ENCODE results near the gene KRT37. TPM values are rescaled to one million over a fixed set of nuclear protein-coding genes. Genes with fewer than 3 reads are reported as not detected.
"Not testable (repeated sequence)": the region's sequence is repeated elsewhere in the genome, so short reads cannot be mapped to it uniquely, and the experiment has no call there.

KRT37 gene
- total RNA-seq, 1 donor from 2014 or later: not detected

DNA sequence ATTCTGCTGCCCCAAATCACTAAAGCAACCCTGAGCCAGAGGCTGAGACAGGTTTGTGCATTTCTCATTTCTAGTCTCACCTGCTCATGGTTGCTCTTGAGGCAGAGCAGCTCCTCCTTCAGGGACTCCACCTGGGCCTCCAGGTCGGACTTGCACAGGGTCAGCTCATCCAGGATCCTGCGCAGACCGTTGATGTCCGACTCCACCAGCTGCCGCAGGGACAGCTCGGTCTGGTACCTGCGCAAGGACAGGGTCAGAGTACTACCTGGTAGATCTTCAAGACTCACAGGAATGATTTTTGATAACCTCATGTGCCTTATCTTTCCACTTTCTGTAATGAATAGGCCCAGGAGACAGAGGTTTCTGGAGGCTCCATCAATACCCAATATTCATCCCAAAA lies 28.0 kb downstream of the KRT37 start:
- Mint-ChIP-seq H3K36me3 (ENCODE audit: low read depth) (peaks cover 1% of the 10 kb centered on the region), H3K27me3 (ENCODE audit: low read depth) (peaks cover 4% of the 10 kb centered on the region), H3K27ac (ENCODE audit: unreplicated experiment) (no peak overlapping the region), H3K4me3 (ENCODE audit: unreplicated experiment) (no peak overlapping the region), H3K4me1 (ENCODE audit: low read depth) (no peaks in the 10 kb centered on the region), H3K9me3 (ENCODE audit: low read depth) (no peaks in the 10 kb centered on the region)
- TF ChIP-seq, protein P1, sequence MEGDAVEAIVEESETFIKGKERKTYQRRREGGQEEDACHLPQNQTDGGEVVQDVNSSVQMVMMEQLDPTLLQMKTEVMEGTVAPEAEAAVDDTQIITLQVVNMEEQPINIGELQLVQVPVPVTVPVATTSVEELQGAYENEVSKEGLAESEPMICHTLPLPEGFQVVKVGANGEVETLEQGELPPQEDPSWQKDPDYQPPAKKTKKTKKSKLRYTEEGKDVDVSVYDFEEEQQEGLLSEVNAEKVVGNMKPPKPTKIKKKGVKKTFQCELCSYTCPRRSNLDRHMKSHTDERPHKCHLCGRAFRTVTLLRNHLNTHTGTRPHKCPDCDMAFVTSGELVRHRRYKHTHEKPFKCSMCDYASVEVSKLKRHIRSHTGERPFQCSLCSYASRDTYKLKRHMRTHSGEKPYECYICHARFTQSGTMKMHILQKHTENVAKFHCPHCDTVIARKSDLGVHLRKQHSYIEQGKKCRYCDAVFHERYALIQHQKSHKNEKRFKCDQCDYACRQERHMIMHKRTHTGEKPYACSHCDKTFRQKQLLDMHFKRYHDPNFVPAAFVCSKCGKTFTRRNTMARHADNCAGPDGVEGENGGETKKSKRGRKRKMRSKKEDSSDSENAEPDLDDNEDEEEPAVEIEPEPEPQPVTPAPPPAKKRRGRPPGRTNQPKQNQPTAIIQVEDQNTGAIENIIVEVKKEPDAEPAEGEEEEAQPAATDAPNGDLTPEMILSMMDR (IDR thresholded peaks at IDR 0.05): no peak
- DNase-seq (ENCODE audit: low spot score): no peak

DNA sequence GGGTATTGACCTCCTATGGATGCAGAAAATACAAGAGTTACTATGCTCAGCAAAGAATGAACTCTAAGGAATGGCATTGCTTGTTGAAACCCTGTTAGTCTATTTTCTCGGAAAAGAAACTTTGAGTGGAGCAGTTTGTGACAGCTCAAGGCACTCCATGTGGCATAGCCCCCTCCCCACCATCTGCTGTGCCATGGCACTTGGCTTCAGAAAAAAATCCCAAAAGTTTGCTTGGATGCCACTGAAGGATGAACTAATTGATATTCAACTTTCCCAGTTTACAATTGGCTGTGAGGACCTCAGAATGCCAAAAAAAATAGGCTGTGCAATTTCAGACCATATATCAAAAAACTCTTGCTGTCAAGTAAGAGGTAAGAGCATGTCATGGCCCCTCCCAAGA lies 28.8 kb downstream of the KRT37 start:
- peaks cover 4% of the 10 kb centered on the region for H3K27me3 Mint-ChIP-seq (ENCODE audit: low read depth)
- H3K36me3 Mint-ChIP-seq (ENCODE audit: low read depth): peaks cover 1% of the 10 kb centered on the region
- H3K4me3 Mint-ChIP-seq (ENCODE audit: unreplicated experiment): no peak overlapping the region
- no peak overlapping the region for H3K27ac Mint-ChIP-seq (ENCODE audit: unreplicated experiment)
- no peaks in the 10 kb centered on the region for H3K9me3 Mint-ChIP-seq (ENCODE audit: low read depth)
- H3K4me1 Mint-ChIP-seq (ENCODE audit: low read depth): no peaks in the 10 kb centered on the region
- TF ChIP-seq, protein P1 (IDR thresholded peaks at IDR 0.05): no peak
- no peak for DNase-seq (ENCODE audit: low spot score)

GRCh38 chr17:41395044-41395443 lies 29.3 kb downstream of the KRT37 start:
- H3K36me3 Mint-ChIP-seq (ENCODE audit: low read depth); H3K27ac Mint-ChIP-seq (ENCODE audit: unreplicated experiment); DNase-seq (ENCODE audit: low spot score); H3K4me1 Mint-ChIP-seq (ENCODE audit: low read depth); H3K27me3 Mint-ChIP-seq (ENCODE audit: low read depth); H3K9me3 Mint-ChIP-seq (ENCODE audit: low read depth); H3K4me3 Mint-ChIP-seq (ENCODE audit: unreplicated experiment): not testable (repeated sequence)

DNA sequence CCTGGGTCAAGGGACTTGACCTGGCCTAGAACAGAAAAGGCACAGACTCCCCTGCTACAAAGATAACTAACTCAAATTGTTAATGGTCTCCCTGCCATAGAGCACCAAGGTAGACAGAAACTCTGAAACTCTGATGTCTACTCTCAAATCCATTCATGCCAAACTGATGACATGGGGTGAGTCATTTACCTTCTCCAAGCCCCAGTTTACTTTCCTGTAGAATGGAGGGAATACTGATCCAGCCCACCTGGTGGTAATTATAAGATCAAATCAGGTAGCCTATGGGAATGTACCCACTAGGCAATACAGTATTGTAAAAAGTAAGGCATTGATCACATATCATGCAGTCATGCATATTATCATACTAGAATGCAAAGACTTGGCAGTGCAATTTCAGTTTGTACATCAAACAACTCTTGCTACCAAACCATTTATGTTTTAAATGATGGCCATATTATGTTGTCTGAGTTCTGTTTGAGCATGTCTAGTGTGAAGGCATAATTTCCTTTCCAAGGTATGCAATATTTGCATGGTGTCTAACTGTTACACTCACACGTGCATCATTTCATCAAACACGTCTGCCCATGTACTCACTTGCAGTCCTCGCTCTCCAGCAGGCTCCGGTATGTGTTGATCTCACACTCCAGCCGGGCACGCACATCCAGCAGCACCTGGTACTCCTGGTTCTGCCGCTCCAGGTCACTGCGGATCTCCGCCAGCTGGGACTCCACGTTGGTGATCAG lies 30.0 kb downstream of the KRT37 start:
- H3K27ac Mint-ChIP-seq (ENCODE audit: unreplicated experiment): no peak overlapping the region
- no peaks in the 10 kb centered on the region for H3K36me3 Mint-ChIP-seq (ENCODE audit: low read depth)
- H3K4me1 Mint-ChIP-seq (ENCODE audit: low read depth): no peaks in the 10 kb centered on the region
- DNase-seq (ENCODE audit: low spot score): no peak
- TF ChIP-seq, protein P1 (IDR thresholded peaks at IDR 0.05): no peak
- H3K4me3 Mint-ChIP-seq (ENCODE audit: unreplicated experiment): no peak overlapping the region
- peaks cover 2% of the 10 kb centered on the region for H3K27me3 Mint-ChIP-seq (ENCODE audit: low read depth)
- no peaks in the 10 kb centered on the region for H3K9me3 Mint-ChIP-seq (ENCODE audit: low read depth)

GRCh38 chr17:41393826-41394225 lies 30.6 kb downstream of the KRT37 start:
- TF ChIP-seq, protein P1 (IDR thresholded peaks at IDR 0.05): no peak
- Mint-ChIP-seq H3K27ac (ENCODE audit: unreplicated experiment) (no peak overlapping the region), H3K27me3 (ENCODE audit: low read depth) (peaks cover 2% of the 10 kb centered on the region), H3K4me1 (ENCODE audit: low read depth) (no peaks in the 10 kb centered on the region), H3K36me3 (ENCODE audit: low read depth) (no peaks in the 10 kb centered on the region), H3K4me3 (ENCODE audit: unreplicated experiment) (no peak overlapping the region), H3K9me3 (ENCODE audit: low read depth) (no peaks in the 10 kb centered on the region)
- no peak for DNase-seq (ENCODE audit: low spot score)

GRCh38 chr17:41393294-41393693 lies 31.1 kb downstream of the KRT37 start:
- Mint-ChIP-seq H3K4me1 (ENCODE audit: low read depth) (no peaks in the 10 kb centered on the region), H3K9me3 (ENCODE audit: low read depth) (no peaks in the 10 kb centered on the region), H3K36me3 (ENCODE audit: low read depth) (no peaks in the 10 kb centered on the region), H3K27me3 (ENCODE audit: low read depth) (peaks cover 2% of the 10 kb centered on the region), H3K4me3 (ENCODE audit: unreplicated experiment) (no peak overlapping the region), H3K27ac (ENCODE audit: unreplicated experiment) (no peak overlapping the region)
- TF ChIP-seq, protein P1 (IDR thresholded peaks at IDR 0.05): no peak
- DNase-seq (ENCODE audit: low spot score): no peak

Data from chondrocyte (in vitro differentiated cells).